KG1 (cell line): ENCODE results near the gene NQO2.
"Not testable (repeated sequence)": the region's sequence is repeated elsewhere in the genome, so short reads cannot be mapped to it uniquely, and the experiment has no call there.

Source experiments
- DNase-seq: peaks from one replicate; lab custom pipeline; 2025; lab: John Stamatoyannopoulos, UW

NQO2 gene

DNA sequence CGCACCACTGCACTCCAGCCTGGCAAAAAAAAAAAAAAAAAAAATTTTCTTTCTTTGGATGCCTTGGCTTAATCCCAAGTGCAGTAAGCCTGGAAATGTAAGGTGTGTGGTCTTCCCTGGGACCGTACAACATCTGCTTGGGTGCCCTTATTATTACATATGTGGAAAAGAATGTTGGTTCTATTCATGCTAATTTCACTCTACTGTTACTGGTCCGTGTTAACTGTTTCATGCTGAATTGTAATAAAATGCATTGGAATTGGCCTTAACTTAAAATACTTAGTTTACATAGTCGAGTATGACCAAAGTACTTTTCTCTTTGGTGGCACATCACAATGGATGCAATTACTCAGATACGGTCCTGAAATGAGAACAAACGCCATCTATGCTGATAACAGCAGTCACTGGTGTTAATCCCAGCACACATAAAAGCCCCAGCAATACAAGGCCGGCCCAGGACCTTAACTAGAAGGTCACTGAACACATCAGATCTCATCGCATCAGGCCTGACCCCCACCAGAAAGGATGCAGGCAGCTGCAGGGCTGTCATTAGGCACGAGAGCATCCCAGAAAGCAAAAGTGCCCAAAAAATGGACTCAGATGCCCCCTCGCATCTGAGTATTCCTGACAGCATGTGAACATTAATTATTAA lies 29.5 kb upstream of the NQO2 start:
- DNase-seq, result no peak

DNA sequence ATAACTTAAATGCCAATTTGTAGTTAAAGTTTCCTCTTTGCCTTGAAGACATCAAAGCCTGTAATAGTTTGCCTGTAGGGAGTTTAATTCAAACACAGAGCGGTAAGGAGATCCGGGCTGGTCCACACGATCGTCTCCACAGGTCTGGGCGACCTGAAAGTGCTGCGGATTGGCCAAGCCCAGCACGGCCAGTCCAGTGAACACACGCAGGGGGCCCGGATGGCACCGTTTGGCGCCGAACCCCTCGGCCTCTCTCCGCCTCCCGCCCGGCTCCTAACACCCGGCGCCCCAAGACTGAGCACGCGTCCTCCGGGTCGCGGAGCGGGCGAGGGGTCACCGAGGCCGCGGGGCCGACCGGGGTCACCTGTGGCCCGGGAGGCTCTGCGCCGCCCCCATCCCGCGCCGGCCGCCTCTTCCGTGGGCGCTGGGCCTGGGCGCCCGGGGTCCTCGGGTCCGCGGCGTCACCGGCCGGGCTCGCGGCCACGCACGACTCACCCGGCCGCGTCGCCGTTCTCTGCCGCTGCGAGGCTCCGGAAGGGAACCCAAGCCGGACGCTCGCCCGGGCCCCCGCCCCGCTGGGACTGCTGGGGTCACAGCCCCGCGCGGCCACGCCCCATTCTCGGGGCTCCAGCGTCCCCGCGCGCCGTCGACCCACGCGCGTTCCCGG lies 28.8 kb upstream of the NQO2 start:
- peak; percentile 57 for DNase-seq

DNA sequence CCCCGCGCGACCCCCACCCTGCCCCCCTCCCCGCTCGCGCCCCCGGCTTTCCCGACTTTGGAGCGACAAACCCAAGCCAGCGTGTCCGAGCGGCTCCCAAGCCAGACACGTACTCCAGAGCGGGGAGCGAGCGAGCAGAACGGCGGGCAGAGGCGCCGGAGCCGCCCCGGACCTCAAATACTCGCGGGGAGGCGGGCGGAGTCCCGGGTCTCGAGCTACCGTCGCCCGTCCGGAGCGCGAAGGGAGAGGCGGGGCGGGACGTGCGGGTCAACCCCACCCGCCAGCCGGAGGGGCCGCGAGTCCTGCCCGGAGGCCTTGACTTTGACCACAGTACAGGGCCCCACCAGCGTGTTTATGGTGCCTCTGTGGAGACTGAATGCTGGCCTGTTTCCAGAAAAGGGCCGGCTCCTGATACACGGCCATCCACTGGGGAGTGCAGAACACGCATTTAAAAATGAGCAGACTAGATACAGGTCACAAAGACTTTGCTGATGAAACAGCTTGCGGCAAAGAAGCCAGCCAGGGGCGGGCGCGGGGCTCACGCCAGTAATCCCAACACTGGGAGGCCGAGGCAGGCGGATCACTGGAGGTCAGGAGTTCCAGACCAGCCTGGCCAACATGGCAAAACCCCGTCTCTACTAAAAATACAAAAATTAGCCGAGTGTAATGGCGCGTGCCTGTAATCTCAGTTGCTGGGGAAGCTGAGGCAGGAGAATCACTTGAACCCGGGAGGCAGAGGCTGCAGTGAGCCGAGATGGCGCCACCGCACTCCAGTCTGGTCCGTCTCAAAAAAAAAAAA lies 28.1 kb upstream of the NQO2 start, which contains the start of gene SERPINB6:
SERPINB6 (minus strand) TSS at position 148 of the 799 bp plus-strand sequence. CDS start 12,235 bp downstream, outside the sequence.
- peak; percentile 36 for DNase-seq

DNA sequence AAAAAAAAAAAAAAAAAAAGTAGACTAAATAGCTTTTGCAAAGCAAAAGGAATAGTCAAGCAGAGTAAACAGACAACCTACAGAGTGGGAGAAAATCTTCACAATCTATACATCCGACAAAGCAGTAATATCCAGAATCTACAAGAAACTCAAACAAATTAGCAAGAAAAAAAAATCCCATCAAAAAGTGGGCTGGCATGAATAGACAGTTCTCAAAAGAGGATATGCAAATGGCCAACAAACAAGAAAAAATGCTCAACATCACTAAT lies 27.5 kb upstream of the NQO2 start:
- DNase-seq, result not testable (repeated sequence)

DNA sequence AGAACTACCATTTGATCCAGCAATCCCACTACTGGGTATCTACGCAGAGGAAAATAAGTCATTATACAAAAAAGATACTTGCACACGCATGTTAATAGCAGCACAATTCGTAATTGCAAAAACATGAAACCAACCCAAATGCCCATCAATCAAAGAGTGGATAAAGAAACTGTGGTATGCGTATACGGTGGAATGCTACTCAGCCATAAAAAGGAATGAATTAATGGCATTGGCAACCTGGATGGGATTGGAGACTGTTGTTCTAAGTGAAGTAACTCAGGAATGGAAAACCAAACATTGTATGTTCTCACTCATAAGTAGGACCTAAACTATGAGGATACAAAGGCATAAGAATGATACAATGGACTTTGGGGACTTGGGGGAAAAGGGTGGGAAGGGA lies 27.0 kb upstream of the NQO2 start:
- DNase-seq, result not testable (repeated sequence)

DNA sequence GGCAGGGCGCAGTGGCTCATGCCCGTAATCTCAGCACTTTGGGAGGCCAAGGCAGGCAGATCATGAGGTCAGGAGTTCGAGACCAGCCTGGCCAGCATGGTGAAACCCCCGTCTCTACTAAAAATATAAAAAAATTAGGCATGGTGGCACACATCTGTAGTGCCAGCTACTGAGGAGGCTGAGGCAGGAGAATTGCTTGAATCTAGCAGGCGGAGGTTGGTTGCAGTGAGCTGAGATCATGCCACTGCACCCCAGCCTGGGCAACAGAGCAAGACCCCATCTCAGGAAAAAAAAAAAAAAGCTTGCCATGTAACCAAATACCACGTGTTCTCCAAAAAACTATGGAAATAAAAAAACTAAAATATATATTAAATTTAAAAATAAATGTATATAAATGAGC lies 26.5 kb upstream of the NQO2 start:
- not testable (repeated sequence) for DNase-seq

DNA sequence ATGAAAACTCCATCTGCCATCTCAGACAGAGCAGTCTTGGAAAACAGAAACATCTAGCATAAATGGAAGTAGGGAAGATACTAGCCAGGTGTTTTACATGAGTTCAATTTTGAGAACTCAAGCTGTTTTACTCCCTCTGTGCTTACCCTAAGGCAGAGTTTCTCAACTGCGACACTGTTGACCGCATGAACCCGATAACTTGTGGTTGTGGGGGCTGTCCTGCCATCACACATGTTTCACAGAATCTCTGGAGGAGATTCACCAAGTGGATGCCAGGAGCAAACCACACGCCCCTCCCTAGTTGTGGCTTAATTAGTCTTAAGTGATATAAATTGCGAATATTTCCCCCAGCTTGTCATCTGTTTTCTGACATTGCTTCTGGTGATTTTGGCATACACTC lies 26.0 kb upstream of the NQO2 start:
- DNase-seq, result no peak

DNA sequence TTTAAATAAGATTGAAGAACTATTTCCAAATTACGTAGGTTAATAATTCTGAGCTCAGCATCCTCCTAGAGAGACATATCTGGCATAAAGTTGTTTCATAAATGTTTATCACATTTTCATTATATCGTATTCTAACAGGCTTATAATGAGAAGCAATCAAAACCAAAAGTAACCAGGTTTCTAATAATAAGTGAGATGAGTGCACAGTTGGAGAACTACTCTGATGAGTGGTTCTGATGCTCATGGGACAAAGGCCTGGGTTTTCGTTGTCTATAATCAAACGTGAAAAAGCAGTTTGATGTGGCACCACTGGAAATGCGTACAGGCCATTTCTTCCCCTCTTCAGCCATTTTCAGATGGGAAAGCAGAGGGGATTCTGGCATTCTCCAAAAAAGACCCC lies 23.6 kb upstream of the NQO2 start:
- DNase-seq, result no peak

DNA sequence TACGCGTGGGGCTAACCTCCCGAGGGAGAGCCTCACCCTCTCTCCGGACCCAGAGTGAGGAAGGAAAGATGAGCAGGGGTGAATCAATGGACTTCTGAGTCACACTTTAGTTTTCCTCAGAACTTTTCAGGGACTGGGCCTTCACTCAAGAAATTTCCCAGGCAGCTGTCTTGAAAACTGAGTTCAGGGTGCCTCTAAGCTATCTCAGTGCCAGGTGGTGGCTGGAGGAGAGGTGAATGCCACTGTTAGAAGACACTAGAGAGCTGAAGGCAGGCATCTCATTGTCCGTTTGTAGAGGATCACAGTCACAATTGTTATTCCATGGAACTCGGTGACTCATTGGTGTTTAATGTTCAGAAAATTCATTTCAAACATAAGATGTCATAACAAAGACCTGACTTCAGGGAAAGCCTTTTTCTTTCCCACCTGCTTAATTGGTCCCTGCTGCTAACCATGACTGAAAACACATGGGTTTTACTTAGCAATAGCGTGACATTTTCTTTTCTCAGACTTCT lies 23.1 kb upstream of the NQO2 start:
- no peak for DNase-seq

DNA sequence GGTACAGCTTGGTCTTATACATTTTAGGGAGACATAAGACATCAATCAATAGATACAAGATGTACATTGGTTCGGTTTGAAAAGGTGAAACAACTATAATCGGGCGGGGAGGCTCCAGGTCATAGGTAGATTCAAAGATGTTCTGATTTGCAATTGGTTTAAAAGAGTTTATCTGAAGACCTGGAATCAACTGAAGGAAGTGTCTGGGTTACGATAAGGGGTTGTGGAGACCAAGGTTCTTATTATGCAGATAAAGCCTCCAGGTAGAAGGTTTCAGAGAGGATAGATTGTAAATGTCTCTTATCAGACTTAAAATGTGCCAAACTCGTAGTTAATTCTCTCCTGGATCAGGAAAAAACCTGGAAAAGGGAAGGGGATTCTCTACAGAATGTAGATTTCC lies 22.4 kb upstream of the NQO2 start:
- no peak for DNase-seq

DNA sequence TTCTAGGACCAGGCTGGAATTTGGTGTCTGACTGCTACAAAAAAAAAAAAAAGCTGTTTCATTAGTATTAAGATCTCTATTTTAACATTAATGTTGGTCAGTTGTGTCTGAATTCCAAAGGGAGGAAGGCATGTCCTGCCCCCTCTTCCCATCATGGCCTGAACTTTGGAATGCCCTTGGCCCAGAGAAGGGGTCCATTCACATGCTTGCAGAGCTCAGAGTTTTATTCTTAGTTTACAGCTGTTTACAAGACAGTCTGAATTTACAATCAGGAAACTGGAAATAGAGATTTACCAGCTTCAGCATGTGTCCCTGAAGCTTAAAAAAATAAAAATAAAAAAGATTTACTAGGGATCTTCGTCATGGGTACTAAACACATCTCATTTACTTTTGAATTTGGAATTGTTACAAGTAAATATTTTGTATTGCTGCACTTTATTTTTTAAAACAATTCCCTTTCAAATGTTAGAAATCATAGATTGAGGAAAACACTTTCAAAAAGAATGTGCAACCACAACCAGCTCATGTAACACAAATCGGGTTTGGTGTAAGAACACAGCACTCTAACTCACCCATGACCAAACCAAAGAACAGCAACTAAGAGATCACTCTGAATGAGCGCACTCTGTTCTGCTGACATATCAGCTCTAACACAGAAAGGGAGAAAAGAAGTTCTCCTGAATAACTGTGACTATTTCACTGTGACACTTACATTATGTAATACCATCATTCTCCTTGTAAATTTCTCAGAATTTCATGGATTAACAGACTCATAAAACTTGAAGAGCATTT lies 21.7 kb upstream of the NQO2 start:
- DNase-seq, result no peak

DNA sequence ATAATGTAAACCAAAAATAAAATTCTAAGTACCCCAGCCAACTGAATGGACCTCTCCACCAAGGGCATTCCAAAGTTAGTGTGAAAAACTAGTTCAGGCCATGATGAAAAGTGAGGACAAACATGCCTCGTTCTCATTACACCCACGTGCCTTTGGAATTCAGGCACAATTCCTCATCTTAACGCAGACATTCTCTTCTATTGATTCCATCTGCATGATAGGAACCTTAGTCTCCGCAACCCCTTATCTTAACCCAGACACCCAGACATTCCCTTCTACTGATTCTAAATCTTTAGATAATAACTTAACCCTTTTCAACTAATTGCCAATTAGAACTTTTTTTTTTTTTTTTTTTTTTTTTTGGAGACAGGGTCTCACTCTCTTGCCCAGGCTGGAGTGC lies 20.8 kb upstream of the NQO2 start:
- no peak for DNase-seq

DNA sequence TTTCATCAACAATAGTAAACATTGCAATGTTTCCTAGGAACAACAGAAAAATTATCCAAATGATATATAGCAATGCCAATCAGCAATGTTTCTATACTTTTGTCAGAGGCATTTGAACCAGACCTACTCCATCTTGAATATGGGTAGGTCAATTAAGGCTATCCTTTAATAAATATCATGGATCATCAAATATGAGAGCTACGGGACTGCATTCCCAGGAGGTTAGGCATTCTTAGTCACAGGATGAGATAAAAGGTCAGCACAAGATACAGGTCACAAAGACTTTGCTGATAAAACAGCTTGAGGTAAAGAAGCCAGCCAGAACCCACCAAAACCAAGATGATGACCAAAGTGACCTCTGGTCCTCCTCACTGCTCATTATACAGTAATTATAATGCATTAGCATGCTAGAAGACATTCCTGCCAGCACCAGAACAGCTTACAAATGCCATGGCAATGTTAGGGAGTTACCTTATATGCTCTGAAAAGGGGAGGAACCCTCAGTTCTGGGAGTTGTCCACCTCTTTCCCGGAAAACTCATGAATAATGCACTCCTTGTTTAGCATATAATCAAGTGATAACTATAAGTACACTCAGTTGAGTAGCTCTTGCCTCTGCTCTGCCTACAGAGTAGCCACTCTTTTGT lies 19.8 kb upstream of the NQO2 start:
- no peak for DNase-seq

DNA sequence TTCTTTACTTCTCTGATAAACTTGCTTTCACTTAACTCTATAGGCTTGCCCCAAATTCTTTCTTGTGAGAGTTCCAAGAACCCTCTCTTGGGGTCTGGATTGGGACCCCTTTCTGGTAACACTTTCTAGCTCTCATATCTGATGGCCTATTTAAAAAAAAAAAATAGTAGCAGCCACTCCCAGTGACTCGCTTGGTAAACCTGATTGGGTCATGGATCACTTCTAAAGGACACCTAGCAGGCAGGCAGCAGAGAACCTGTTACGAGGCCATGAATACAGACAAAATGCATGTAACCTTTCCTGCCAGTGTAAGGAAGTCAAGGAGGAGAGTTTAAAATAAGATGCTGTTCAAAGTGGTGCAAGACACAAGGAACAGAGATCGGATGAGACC lies 19.2 kb upstream of the NQO2 start:
- no peak for DNase-seq

DNA sequence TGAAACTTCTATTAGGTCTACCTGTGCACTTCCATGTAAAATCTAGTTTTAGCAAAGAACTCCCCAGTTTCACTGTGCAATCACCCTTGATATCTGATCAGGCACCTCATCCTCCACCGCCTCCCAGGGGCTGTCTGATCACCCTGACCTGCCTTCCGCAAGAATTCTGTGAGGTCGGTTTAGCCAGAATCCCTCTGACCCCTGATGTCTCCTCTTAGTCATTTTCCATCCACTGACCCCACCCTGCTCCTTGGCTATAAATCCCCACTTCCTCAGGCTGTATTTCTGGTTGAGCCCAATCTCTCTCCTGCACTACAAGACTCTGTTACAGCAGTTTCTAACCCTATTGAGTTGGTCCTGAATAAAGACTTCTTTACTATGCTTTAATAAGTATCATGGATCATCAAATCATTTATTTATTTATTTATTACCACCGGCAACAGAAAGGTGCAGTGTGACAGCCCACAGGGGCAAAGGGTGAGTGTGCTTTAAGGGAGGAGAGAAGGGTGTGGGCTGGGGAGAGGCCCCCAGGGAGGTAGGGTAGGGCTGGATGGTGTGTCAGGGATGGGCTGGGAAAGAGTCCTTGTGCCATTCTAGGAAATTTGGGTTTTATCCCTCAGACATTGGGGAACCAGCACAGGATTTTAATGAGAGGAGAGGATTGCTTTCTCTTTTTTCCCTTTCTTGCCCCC lies 17.1 kb upstream of the NQO2 start:
- DNase-seq, result no peak

DNA sequence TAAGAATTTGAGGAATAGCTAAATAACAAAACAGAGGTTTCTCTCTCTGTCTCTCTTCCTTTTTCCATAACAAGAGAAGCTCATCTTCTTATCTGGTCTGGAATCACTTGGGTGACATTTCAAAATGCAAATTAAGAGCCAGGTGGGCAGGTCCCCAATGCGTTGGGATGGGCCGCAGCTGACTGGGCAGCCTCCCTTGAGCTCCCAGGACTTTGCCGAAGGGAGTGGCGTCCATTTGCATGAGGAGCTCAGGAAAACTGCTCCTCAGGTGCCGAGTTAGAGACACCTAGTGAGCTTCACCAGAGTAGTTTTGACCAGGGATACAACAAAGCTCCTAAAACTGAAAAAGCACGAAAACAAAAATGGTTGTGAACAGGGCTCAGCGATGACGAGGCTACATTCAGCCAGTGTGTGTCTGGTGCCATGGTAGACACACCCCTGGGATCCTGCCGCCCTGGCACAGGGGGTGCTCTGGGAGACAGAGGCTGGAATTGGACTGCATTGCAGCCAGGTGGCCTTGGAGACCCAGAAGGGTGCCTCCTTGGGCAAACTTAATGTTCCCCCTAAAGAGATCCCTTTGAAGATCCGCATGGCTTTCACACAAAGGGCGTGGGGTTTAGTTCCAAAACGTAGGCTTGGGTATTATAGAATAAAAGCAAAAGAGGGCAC lies 14.8 kb upstream of the NQO2 start:
- DNase-seq, result no peak

DNA sequence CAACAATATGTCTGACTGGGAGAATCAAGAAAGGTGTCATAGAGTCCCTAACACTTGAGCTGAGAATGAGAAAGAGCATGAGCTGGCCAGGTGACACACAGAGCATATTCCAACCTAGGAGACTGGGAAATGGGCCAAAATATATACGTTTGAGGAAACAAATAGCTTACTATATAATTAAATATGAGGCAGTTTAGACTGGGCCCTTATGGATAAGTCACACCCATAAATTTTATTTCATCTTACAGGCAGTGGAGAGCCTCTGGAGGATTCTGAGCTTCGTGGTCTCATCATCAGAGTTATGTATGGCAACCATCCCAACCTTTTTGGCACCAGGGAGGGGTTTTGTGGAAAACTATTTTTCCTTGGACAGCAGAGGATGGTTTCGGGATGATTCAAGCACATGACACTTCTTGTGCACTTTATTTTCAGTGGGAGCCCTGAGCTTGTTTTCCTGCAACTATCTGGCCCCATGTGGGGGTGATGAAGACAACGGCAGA lies 12.9 kb upstream of the NQO2 start:
- no peak for DNase-seq

DNA sequence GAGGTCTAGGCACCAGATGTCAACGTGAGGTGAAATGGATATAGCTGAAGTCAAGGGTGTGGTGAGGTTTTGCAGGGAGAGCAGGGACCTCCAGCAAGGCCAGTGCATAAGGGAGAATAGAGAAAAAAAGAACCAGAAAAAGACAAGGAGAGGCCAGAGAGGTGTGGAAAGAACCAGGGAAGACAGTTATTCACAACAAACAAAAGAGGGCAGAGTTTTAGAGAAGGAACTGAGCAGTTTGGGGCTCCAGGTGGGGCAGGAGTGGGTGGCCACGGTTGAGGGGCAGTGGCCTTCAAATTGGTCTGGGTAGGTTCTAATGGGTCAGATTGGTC lies 11.6 kb upstream of the NQO2 start:
- no peak for DNase-seq

DNA sequence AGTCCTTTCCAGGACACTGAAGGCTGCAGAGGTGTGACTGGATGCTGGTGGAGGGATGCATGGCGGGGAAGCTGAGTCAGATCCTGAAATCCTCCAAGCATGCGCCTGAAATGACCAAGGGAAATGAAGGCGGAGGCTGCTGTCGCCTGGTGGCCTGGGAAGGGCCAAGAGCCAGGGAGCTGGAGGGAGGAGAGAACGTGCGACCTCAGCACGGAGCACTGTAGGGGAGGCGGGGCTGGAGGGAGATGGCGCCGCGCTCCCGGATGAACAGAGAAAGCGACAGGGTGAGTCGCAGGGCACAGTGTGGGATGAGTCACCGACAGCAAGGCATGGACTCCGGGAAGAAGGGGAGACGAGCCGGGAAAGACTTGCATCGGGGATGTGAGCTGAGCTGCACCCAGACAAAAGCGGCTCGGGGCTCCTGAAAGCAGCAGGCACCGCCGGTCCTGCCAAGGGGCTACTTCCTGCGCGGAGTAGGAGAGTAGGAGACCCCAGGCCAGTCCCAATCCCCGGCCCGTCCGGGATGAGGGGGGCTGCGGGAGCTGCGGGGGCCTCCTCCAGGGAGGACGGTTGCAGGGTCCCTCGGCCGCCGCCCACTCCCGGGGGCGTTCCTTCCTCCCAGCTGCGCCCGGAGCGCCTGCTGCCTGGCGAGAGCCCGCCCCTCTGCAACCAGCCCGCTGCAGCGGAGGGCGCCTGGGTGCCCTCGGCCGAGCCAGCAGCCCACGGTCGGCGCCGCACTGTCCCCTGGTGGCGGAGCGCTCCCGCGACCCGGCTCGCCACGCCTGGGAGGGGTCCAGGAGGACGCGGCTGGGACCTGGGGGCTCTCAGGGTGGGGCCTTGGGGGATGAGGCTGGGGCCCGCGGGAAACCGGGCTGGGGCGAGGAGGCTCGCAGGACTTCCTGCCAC lies 11.0 kb upstream of the NQO2 start:
- peak; percentile 89 for DNase-seq
